SKM-1 (cell line): ENCODE results near the gene ARFGAP3.

ENCODE experiments used
- DNase-seq: peaks from one replicate; lab custom pipeline; 2025; ENCODE audit not compliant: unreplicated experiment; lab: John Stamatoyannopoulos, UW

ARFGAP3 gene

DNA sequence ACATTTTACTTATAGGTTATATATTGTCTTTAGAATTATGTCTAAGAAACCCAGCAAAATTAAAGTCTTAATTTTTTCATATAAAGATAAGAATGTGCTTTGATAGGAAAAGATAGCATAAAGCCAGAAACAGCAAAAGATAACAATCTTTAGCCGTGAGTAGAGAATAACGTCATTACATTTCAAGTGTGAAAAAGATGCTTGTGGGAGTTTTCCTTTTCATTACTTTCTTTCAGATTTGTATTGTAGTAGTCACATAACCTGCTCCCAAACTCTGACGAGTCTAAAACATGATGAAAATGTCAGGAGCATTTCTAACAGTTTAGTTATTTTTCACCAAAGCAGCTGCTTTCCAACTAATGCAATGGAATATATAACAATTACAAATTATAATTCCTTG, 31.3 kb downstream of the ARFGAP3 start:
- DNase-seq: no peak

DNA sequence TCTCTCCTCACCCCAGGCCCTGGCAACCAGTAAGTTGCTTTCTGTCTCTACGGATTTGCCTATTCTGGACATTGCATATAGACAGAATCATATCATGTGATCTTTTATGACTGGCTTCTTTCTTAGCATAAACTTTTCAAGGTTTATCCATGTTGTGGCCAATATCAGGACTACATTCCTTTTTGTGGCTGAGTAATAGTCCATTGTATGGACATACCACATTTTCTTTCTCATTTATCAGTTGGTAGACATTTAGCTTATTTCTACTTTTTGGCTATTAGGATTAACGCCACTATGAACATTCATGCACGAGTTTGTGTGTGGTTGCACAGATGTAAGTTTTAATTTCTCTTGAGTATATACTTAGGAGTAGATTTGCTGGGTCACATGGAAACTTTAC, 35.7 kb downstream of the ARFGAP3 start:
- DNase-seq: no peak

DNA sequence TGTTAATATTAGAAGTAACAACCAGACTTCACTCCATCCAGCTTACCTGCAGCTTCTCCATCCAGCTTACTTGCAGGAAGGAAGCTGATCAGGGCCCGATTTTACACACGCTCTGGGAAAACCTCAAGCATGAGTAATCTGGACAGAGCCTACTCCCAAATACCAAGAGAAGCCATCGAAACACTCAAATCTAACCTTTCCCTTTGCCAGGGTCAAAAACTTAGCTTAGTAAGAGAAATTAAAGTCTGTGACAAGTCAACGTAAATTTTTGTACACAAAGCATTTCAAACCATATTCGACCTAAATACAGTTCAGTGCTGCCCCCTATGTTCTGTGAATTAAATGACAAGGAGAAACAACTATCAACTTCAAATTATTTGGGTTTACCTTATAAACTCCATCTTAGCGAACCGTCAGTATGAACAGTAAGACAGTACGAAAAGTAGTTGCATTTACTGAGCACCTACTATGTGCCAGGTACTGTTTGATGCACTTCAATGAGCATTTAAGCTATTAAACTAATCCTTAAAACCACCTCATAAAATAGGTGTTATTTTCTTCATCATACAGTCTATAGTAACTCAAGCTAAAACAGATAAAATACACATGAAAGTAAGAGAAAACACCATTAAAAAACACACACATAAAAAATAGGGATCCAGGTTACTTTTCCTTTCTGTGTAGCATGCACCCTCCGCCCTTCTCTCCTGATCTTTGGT, 36.9 kb downstream of the ARFGAP3 start:
- DNase-seq: peak; percentile 29

DNA sequence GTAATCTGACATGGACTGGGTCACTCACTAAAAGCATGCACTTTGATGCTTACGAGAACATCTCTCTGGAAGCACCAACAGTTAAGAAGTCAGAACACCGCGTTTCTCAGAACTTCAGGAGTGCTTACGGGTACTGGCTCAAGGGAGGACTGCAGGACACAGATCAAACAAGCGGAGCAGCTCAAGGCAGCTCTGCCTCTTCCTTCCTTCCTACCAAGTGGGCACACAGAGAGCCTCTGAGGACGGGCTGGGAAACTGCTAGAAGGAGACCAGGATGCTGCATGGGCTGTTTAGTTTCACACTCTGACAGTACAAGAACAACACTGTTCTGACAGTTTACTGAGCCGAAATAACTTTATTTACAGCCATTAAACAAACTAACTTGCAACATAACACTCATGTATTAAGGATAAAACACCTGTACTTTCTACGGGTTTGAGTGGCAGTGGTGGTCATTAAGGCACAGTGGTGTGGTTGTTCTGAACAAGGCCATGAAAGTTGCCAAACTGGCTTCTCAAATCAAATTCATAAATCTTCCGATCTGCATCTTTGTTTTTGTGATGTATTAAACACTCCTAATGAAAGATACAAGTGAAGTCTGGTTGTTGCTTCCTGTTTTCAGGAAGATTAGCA, 37.5 kb downstream of the ARFGAP3 start:
- no peak for DNase-seq

DNA sequence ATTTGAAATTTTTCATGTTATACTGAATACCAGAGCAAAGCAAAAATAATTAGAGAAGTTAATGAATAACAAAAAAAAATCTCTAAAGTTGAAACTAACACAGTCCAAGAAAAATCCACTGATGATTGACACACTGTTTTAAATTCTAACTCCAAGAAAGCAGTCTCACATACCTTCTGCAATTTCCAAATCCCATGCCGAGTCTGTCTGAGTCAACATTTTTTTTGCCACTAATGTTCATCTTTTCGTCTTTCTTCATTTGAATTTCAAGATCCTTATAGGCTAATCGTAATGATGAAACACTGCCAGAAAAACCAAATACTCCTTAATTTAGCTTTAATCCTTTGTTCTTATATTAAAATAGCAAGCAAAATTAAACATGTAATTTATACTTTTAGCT, 39.5 kb downstream of the ARFGAP3 start:
- no peak for DNase-seq

DNA sequence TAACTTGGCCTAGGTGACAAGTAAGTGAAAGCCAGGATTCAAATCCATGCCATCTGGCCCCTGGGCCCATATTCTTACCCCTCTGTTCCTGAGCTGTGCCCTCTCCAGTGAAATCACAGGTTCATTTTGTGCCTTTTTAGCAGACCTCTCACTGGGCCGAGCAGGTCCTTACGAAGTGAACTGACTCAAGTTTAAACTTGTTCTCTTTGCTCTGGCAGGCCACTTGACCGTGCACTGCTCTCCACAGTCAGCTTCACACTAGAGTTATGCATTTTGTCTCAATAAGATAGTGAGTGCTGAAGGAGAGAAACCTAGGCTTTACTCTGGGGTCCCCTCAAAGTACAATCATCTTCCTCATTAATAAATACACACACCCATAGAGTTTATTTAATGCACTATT, 40.7 kb downstream of the ARFGAP3 start:
- no peak for DNase-seq

DNA sequence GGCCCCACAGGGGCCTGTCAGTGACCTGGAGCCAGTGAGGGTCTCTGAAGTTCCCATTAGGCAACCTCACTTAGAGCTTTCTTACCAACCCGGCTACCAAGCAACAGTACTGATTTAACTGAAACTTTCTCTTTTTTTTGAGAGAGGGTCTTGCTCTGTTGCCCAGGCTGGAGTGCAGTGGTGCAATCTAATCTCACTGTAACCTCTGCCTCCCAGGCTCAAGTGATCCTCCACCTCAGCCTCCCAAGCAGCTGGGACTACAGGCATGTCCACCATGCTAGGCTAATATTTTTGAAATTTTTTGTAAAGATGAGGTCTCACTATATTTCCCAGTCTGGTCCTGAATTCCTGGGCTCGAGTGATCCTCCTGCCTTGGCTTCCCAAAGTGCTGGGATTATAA, 42.5 kb downstream of the ARFGAP3 start:
- DNase-seq: no peak

DNA sequence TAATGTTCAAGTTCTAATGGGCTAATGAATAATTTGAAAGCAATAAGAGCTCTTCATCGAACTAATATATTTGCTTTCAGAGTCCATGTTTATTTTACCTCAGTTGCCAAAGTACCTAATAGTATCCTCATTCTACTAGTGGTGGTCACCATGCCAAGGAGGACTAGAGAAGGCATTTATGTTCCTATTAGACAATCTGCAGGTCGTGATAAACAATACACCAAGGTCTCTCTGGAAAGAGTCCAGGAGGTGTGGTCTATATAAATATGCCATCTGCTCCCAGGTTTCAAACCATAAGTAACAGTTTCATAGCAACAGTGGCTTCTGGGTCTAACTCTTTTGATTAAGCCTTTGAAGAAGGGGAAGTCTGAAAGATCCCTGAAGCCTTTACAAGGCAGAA, 42.9 kb downstream of the ARFGAP3 start:
- DNase-seq: no peak

DNA sequence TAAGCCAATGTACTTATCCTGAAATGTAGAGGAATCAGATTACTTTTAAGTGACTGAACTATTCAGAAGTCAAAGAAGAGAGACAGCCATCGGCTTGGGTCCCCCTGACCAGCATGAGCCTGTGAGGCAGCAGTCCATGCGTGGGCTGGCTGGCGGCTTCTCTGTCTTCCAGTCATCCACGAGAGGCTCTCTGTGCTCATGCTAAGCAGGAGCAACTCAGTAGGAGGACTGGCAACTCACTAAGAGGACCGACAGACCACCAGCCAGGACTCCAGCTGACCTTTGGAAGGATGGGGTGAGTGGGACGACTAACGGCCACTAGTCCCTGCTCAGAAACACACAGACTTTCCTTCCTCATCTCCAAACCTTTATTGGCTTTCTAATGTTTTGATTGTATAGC, 43.6 kb downstream of the ARFGAP3 start:
- DNase-seq: no peak

DNA sequence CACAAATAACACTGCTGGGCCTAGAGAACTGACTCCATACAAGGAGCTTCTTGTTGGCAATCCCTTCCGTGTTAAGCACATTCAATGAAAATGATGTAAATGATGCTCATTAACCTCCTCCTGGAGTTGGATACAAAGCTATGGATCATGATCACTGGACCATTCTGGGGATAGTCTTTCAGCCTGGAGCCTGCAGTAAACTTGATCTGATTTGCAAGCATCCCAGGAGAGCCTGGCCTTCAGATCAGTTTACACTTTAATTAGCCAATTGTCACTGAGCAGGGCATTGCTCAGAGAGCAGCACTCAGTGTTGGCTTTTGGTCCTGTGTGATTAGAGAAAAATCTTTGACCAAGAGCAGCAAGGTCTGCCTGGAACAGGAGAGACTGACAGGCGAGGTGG, 45.6 kb downstream of the ARFGAP3 start:
- DNase-seq: no peak

DNA sequence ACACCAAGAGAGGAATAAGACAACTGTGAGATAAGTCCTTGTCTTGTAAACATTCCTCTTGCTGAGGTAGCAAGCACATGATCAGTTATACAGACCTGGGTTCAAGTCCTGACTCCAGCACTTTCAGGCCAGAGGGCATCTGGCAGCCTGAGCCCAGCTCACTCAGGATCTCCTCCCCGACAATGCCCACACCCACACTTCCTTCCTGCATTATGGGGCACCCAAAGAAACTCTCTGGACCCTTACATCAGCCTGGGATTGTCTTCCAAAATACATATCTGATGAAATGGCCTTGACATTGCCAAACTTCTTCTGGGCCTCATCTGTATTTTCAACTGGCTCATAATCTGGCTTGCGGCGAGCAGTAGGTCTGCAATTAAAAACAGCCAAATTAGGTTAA, 48.6 kb downstream of the ARFGAP3 start:
- DNase-seq: no peak

DNA sequence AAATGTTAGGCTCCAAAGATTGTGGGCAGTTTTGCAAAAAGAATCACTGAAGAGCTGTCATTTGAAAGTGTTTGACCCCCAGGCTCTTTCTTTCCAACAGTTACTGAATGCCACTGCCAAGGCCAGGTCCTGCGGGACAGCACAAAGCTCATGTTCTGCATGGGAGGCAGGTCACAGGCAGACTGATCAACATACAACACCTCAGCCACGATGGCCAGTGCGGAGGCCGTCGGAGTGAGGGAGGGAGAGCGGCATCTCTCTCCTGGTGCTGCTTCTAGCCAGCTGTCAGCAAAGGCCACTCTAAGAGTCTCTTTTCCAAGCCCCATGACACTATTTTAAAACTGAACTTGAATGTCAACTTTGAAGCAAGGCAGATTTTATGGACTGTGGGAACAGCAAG, 49.9 kb downstream of the ARFGAP3 start:
- DNase-seq: no peak

DNA sequence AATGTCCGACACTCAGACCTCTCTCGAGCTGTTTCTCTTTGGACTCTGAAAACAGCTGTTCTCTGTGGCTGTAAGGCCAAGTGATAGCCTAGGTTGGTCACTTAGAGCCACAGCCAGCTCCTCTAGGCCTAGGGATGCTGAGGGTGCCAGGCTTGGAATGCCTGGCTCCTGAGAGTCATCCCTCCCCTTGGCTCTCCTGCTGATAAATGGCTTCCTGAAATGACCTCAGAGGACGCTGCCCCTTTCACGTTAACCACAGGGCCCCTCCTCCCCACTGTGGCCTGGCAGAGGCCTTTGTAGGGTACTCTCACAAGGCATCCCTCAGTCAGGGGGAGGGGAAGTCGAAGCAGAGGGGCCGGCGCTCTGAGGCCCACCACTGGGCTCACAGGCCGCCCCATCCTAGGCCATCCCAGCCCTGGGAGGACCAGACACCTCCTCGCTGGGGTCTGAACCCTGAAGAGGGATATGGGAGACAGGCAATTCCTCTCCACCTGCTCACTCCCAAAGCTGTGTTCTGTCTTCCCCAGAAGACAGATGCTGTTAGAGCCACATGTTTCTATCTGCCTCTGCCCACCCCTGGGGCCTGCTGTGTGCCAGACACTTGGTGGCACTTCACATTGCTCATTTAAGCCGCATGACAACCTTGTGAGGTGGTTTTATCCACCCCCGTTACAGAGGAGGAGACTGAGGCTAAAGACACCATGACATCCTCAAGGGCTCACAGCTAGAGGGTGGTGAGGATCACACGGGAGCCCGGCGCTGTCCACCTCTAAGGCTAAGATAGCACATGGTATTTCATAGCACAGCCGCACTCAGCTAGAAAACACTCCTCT, 50.9 kb downstream of the ARFGAP3 start:
- DNase-seq: no peak

DNA sequence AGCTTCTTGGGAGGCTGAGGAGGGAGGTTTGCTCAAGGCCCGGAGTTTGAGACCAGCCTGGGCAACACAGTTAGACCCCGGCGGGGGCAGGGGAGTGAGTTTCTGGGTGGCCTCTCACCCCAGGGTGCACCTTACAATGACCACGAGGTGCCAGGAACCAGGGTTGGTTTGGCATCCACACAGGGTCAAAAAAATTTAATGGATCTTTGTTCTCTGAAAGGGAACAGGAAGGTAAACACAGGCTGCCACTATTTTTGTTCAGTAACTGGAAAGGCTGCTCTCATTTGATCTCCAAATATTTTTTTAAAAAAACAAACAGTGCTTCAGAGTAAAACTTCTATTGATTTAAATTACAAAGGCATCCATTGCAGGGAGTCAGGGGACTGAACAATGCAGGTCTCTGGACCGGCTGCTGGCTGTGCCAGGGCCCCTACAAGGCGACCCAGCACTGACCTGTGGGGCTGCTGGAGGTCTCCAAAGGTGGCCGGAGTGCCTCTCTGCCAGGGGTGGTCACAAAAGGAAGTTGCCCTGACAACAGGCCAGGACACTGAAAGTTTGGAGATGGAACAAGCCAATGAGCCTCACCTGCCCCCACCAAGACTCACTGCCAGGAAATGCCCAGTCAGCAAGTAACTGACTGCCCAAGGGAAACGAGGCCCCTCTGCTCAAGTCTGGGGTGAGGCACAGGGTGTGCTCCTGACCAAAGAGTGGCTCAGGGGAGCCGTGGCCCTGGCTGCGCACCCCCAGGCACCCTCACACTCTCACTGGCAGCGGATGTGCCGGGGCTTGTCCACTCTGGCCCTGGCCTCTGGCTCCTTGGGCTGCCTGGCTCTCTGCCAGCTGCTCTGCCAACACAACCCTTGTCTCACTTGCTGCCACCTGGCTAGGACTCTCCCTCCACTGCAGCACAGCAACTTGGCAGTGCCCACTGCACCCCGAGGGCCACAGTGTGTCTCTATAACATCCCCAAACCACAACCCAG, 51.8 kb downstream of the ARFGAP3 start:
- no peak for DNase-seq

DNA sequence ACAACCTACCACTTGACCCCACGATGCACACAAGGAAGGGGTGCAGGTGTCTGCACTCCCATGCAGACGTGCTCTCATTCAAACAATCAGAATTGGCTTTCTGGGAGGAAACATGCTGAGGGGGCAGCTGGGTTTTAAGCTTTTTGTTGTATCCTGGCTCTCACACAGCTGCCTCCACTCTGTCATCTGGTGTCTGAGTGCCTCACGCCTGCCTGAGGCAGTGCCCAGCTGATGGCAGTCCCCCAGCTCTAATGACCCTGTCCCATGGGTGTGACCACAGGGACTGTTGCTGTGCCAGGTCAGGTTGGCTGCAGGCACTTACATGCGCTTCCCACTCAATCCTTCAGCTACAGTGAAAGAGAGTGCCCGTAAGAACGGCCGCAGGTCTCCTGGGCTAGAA, 53.7 kb downstream of the ARFGAP3 start:
- DNase-seq: no peak

DNA sequence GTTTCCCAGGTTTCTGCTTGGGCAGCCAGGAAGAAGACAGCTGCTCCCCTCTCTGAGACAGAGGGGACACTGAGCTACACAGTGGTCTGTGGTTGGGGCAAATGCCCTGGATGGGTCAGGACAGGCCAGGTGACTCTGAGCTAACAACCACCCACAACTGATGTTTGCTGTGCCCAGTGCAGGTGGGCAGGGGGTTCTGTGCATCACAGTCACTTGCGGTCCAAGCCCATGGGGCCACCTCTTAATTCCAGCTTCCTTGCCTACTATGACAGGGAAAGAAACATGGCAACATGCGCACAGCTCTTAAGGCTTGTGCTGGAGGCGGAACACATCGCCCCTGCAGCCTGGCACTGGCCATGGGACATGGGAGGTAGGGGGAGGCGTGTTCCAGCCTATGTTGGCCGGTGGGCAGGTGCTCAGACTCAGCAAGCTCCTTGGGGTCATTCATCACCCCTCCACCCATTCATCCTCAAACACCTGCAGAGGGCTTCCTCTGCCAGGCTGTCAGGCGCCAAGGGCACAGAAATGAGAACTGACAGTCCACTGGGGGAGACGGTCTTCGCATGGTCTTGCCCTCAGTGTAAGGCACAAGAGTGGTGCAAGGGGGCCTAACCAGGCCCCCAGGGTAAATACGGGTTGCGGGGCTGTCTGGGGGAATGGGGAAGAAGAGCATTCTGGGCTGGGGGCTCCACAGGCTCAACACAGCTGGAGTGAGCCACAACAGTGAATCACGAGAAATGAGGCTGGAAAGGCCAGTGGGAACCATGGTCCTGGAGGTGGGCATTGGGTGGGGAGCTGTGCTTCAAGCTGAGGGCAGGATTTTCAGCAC, 55.6 kb downstream of the ARFGAP3 start:
- DNase-seq: no peak

DNA sequence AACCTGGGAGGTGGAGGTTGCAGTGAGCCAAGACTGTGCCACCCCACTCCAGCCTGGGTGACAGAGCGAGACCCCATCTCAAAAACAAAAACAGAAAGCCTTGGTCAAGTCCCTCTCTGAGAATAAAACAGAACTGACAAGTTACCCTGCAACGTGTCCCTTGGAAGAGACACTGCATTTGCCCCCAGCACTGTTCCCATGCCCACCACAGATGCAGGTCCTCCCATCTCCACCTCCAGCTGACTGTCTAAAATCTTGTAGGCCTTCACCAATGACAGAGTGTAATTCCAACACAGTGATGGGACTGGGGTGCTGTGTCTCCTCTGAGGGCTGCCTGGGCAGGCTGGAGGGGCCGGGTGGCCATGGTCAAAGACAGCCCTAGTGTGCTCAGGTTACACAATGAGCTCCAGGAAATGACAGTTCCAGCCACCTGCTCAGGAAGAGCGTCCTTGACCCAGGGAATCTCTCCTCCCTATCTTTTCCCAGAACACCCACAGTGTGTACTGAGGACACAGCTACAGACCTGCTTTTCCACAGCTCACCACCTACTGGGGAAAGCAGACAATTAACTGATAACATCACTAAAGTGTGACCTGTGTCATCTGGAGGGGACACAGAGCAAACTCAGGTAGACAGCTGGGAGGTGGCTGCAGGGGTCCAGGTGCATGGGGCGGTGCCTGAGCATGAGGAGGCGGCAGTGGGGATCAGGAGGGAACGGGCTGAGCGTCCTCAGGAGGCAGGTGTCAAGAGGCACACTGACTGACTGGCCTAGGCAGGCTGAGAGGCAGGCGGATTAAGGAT, 56.4 kb downstream of the ARFGAP3 start:
- no peak for DNase-seq

DNA sequence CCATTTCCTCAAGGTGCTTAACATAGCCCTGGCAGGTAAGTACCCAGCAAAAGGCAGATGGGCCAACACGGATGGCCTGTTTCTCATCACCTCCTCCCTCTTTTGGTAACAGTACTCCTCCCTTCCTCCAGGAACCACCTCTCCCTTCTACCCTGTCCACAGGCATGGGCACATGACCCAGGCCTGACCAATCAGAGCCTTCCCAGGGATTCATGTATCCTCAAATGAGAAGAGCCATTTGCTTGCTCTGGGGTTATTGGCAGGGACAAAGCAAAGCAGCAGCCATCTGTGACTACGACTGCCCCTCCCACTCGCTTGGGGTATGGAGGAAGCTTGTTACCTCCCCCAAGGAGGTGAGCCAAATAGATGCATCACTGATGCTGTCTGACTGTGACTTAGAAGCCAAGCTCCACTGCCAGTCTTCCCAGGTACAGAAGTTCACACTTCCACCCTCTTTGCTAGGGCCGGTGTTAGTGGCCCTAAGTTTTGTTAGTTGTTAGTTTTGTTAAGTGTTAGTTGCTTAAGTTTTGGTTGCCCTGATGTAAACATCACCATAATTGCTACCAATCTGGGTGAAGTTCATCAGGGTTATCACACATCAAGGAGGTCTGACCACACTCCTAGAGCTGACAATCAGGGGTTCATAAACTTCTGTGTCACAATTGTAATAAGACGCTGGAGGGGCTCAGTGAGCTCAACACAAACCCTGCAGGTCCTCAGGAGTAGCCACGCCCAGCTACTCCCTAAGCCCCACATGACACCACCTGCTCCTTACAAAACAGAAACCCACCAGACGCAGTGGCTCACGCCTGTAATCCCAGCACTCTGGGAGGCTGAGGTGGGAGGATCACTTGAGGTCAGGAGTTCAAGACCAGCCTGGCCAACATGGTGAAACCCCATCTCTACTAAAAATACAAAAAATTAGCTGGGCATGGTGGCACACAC, 57.3 kb downstream of the ARFGAP3 start:
- DNase-seq: no peak
